NCI-H2107 (cell line): ENCODE measurements around the gene RSPRY1.

Experiments
- DNase-seq: peaks from one replicate; lab custom pipeline; 2025; lab: John Stamatoyannopoulos, UW

Gene RSPRY1

DNA sequence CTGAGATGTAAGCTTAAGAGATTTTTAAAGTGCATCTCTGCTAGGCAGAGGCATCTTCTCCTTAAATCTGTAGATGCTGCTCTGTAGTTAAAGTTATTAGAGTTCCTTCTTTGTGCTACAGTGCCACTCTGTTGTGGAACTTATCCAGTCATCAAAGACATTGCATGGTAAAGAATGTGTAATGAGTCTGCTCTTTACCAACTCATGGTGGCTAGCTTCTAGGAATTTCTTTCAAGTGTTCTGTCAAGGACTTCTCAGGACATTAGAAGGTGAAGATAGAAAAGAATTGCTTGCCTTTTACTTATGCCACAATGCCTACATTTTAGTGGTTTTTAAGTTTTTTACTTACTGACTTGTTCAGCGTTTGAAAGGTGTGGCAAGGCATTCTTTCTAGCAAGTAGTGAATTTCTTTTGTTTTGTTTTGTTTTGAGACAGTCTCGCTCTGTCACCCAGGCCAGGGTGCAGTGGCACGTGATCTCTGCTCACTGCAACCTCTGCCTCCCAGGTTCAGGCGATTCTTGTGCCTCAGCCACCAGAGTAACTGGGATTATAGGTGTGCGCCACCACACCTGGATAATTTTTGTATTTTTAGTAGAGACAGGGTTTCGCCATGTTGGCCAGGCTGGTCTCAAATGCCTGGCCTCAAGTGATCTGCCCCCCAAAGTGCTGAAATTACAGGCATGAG lies 38.7 kb downstream of the RSPRY1 start:
- no peak for DNase-seq

GRCh38 chr16:57225978-57226377 lies 39.8 kb downstream of the RSPRY1 start:
- no peak for DNase-seq

- no peak for DNase-seq
Measured at GRCh38 chr16:57226701-57227621, 40.8 kb downstream of the RSPRY1 start.

DNA sequence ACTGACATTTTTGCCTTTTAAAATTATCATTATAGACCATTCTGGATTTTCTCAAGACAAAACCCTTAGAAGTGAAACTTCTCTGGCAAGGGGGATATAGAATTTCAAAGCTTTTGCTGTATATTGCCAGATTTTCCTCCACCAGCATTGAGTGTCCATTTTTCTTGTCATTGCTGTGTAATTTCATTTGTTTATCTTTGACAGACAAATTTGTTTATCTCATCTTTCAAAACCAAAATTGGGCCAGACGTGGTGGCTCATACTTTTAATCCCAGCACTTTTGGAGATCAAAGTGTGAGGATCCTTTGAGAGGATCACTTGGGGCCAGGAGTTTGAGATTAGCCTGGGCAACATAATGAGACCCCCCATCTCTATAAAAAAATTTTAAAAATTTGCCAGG lies 43.0 kb downstream of the RSPRY1 start:
- DNase-seq, result no peak

GRCh38 chr16:57231821-57232350 lies 45.8 kb downstream of the RSPRY1 start:
- DNase-seq, result no peak

- DNase-seq, result no peak
Measured at GRCh38 chr16:57233944-57234706, 48.0 kb downstream of the RSPRY1 start.

- DNase-seq, result no peak
Measured at GRCh38 chr16:57234707-57235092, 48.6 kb downstream of the RSPRY1 start.

- DNase-seq, result peak; percentile 82
Measured at GRCh38 chr16:57235128-57236021, 49.2 kb downstream of the RSPRY1 start.

DNA sequence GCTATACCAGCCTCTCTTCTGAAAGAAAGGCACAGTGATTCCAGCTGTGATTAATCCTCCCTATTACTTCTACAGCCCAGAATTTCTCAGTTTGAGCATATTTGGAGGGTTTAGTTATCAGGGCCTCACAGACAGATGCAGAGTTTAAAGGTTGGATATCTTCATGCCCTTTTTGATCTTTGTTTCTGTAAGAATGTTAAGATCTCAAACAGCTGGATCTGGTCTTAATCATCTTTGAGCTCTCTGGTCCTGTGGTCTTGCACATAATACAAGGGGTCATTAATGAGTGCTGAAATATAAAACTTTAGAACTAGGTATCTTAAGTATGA lies 49.9 kb downstream of the RSPRY1 start:
- no peak for DNase-seq

GRCh38 chr16:57238682-57239081 lies 52.6 kb downstream of the RSPRY1 start:
- DNase-seq, result no peak

- no peak for DNase-seq
Measured at GRCh38 chr16:57239107-57239506, 53.0 kb downstream of the RSPRY1 start.

DNA sequence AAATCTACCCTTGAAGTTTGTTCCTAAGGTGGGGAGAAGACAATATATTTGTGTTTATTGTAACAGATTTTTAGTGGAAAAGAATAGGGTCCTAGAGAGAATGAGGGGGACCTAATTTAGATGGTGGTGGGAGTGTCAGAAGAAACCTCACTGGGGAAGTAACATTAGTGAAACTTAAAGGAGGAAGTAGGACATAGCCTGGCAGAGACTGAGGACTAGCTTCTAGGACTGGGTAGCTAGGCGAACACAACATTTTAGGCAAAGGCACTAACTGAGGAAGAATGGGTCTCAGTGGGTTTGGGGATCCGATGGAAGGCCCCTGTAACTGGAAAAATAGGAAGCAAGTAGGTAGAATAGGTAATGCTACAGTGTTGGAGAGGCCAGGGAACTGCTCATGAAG lies 54.7 kb downstream of the RSPRY1 start:
- no peak for DNase-seq

GRCh38 chr16:57242650-57243049 lies 56.5 kb downstream of the RSPRY1 start:
- no peak for DNase-seq

- no peak for DNase-seq
Measured at GRCh38 chr16:57244463-57244766, 58.3 kb downstream of the RSPRY1 start.

DNA sequence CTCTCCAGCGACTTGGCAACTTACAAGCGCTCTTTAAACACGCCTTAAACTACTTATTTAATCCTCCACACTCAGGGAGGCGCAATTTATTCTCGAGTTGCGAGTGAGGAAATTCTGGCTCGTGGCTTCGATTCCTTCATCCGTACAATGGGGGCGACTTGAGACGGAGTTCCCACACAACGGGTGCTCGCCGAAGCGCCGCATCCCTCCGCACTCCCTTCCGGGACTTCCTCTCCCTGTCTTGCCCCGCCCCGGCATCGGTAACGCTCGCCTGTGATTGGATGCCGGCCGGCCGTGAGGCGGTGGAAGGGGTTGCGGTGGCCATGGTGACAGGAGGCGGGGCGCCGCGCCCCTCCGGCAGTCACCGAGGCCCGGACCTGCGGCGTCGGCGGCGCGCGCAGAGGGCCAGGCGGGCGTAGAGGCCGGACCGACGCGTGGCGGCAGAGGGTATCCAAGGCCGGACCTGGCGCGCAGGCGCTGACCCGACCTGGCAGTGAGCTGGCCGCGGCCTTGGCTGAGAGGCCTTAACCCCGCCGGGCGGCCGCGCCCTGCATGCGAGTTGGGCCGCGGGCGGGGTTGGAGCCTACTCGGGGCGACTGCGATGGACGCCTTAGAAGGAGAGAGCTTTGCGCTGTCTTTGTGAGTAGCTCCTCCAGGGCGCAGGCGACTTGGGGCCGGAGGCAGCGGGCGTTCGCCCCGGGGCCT lies 58.8 kb downstream of the RSPRY1 start, which contains the start of gene ARL2BP:
TSS of gene ARL2BP (plus strand) at position 493 of the 705 bp plus-strand sequence. CDS start at position 602, 109 bp downstream.
- peak; percentile 95 for DNase-seq

DNA sequence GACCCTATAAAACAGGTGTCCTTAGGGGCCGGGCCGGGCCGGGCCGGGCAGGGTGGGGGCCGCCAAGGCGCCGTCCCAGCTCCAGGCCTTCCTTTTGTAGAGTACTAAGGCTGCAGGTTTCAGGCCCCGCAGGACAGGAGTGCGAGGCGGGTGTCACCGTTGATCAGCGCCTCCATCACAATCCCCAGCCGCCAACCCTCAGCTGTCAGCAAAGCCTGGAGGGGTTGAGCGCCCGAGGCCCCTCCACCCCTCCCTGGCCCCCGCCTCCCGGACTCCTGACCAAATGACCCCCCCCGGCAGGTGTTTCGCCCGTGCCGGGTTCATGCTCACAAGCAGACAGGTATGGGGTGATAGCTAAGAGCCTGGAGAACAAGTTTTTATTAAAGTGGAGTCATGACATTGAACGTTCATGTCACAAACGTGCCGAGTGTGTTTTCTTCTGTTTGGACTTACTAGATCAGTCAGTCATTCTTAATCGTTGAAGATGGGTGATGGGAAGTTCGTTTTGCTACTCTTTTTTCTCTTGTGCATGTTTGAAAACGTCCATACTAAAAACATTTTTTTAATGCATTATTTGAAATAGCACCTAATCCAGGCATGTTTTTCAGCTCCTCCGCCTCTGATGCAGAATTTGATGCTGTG lies 59.5 kb downstream of the RSPRY1 start:
- no peak for DNase-seq

- DNase-seq, result no peak
Measured at GRCh38 chr16:57251352-57251751, 65.2 kb downstream of the RSPRY1 start.

DNA sequence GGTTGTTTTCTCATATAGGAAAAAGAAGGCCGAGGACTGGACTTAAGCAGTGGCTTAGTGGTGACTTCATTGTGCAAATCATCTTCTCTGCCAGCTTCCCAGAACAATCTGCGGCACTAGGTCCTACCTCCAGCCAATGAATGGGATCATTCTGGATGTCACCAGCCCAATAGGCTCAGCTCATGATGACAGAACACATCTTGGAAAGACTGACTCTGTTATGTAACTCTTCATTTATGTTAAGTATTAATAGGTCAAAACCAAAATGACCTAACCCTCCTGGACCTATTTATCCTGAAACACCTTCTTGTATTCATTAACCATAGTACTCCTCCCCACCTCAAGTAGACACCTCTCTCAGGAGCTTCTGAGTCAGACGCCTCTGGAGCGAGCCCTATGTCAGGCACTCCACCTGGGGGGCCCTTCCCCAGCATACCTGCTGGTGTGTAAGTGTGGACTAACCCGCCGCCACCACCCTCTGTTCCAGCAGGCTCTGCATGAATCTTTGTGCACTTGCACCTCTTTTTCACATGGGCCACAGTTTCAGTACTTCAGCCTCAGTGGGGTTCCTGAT lies 66.1 kb downstream of the RSPRY1 start:
- DNase-seq, result no peak

DNA sequence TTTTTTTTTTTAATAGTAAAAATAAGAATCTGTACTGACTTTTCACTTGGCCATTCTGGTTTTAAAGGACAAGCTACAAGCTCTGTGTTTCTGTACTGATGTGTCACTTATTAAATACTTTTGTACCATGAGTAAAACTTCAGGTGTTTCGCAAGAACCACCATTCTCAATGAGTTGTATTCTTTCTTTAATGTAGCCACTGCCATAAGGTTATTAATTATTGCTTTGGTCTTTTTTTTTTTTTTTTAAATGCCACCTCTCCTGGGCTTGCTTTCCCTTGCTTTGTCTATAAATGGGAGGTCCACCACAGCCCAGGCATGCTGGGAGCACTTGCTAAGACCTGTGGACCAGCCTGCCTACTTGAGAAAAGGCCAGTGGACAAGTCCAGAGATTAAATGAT lies 67.3 kb downstream of the RSPRY1 start:
- DNase-seq, result no peak
